K562 (cell line): ENCODE results near the gene PLEKHM2. TPM values are rescaled to one million over a fixed set of nuclear protein-coding genes. Genes with fewer than 3 reads are reported as not detected.
A peak's percentile ranks its signal among the peaks of the same experiment; 100 is the strongest.

Source experiments
- BRD9 ChIP-seq: fragments of 450-650 bp; IDR thresholded peaks from 2 replicates; pipeline ENCODE4 v1.6.1; 2018; ENCODE audit warnings: low read depth; ENCODE audit not compliant: partially characterized antibody
- CAMTA2 ChIP-seq: fragments of 250-450 bp; sonication (Bioruptor Pico); conservative IDR thresholded peaks from 2 replicates; pipeline ENCODE4 v1.5.1; 2022
- FOXM1 ChIP-seq, 2 experiments: fragments of 450-650 bp in 1 of 2; sonication (generic) in 1 of 2; formaldehyde crosslinking in 1 of 2; IDR thresholded peaks; 2 replicates each; pipeline versions ENCODE4 v1.6.1 to v1.9.0; 2017 to 2022; ENCODE audit warnings: low read depth in 2 of 2, mild to moderate bottlenecking in 2 of 2, missing genetic modification reagents in 1 of 2, moderate library complexity in 1 of 2
- HEY1 ChIP-seq: fragments of 250-450 bp; sonication (Bioruptor Pico); IDR thresholded peaks from 2 replicates; pipeline ENCODE4 v1.5.0; 2020; ENCODE audit warnings: mild to moderate bottlenecking, moderate library complexity, borderline replicate concordance
- KLF16 ChIP-seq: IDR thresholded peaks from 2 replicates; pipeline ENCODE4 v1.6.1; 2016; ENCODE audit warnings: antibody characterized with exemption
- MIER1 ChIP-seq: fragments of 450-650 bp; IDR thresholded peaks from 2 replicates; pipeline ENCODE4 v1.6.1; 2016; ENCODE audit warnings: antibody characterized with exemption, mild to moderate bottlenecking, low read depth
- RBM25 ChIP-seq: fragments of 200-400 bp; formaldehyde crosslinking; IDR thresholded peaks from 2 replicates; pipeline ENCODE4 v1.6.1; 2018; ENCODE audit warnings: low read length, low read depth, moderate library complexity; ENCODE audit not compliant: severe bottlenecking
- ZBTB17 ChIP-seq: fragments of 450-650 bp; formaldehyde crosslinking; IDR thresholded peaks from 2 replicates; pipeline ENCODE4 v1.4.0; 2020; ENCODE audit warnings: mild to moderate bottlenecking
- ZBTB5 ChIP-seq: fragments of 450-650 bp; IDR thresholded peaks from 2 replicates; pipeline ENCODE4 v1.6.1; 2017; ENCODE audit warnings: antibody characterized with exemption
- ZC3H11A ChIP-seq: IDR thresholded peaks from 2 replicates; pipeline ENCODE4 v1.6.1; 2012; ENCODE audit warnings: low read depth, low read length, improper control_type of control experiment
- ZNF449 ChIP-seq: fragments of 250-450 bp; sonication (Bioruptor Pico); IDR thresholded peaks from 2 replicates; pipeline ENCODE4 v1.8.0; 2022; ENCODE audit warnings: moderate library complexity, mild to moderate bottlenecking, inconsistent platforms
- ZNF655 ChIP-seq: fragments of 250-450 bp; sonication (Bioruptor Pico); IDR thresholded peaks from 2 replicates; pipeline ENCODE4 v1.5.0; 2021
- polyA plus RNA-seq, 8 experiments: library from polyadenylated mRNA; depleted of rRNA in 4 of 8; stranded (reverse) in 5 of 8; unstranded in 3 of 8; fragments of >200 nt; fragmentation: Nextera tagmentation in 2 of 8; fragmentation: Illumina TruSeq in 1 of 8; extraction: Ambion mirVana in 2 of 8; extraction: Trizol in 1 of 8; gene quantifications; 2 replicates each; pipeline versions ENCODE4 v1.2.1 to v1.2.3, GENCODE V29; 2011 to 2014; ENCODE audit warnings: inconsistent platforms in 1 of 8, missing spikeins in 1 of 8
- total RNA-seq, 7 experiments: library from RNA; depleted of rRNA in 6 of 7; stranded (reverse); fragments of >200 nt in 6 of 7; fragmentation: Illumina TruSeq in 2 of 7; extraction: Trizol in 2 of 7; gene quantifications; 2 replicates each; pipeline versions ENCODE4 v1.2.1 to v1.2.3, GENCODE V29; 2011 to 2021; ENCODE audit warnings: low replicate concordance in 1 of 7

Gene PLEKHM2
- total and polyA plus RNA-seq, 9 of the 15 experiments (the other 6 are each of a cell fraction or from before 2014, with no cell fraction given) = 0.27 to 63.7 (median 33.2) TPM

GRCh38 chr1:15676688-15677661 is 7.1 kb upstream of the PLEKHM2 start (continued):
- no peak for TF ChIP-seq RBM25
- no peak for TF ChIP-seq ZC3H11A
- TF ChIP-seq ZNF655 = no peak
- TF ChIP-seq KLF16 = no peak
- no peak for TF ChIP-seq MIER1
- no peak for TF ChIP-seq HEY1 (CRISPR knock-in tag)
- no peak for TF ChIP-seq CAMTA2 (CRISPR knock-in tag)
- TF ChIP-seq FOXM1 (IDR thresholded peaks at IDR 0.05; ENCODE audit: low read depth) = peak; percentile 43; the same call in 1 of the 2 replicates
- no peak for TF ChIP-seq FOXM1 (CRISPR knock-in tag; IDR thresholded peaks at IDR 0.05; ENCODE audit: low read depth)
- no peak for TF ChIP-seq ZBTB17 (CRISPR knock-in tag)
- TF ChIP-seq ZNF449 = no peak
- no peak for TF ChIP-seq BRD9
- no peak for TF ChIP-seq ZBTB5
